Liver (tissue), 9 donors: ENCODE data around the gene EPX. TPM values are rescaled to one million over a fixed set of nuclear protein-coding genes. Genes with fewer than 3 reads are reported as not detected.

Source experiments
- DNase-seq: peaks from one replicate; pipeline ENCODE4 v3.0.0-alpha.2; 2017; ENCODE audit warnings: low spot score
- H3K27ac ChIP-seq, 2 donors: one replicate each; pipeline ENCODE4 v1.7.0; 2013; ENCODE audit warnings: inconsistent platforms in 2 of 2, low read length in 2 of 2, control low read depth in 1 of 2, low read depth in 1 of 2, mild to moderate bottlenecking in 1 of 2
- H3K27me3 ChIP-seq, 4 donors: one replicate each; pipeline versions ENCODE4 v1.6.1 to v1.7.0; 2013; ENCODE audit warnings: low read length in 3 of 4, inconsistent platforms in 1 of 4, mild to moderate bottlenecking in 1 of 4, moderate library complexity in 1 of 4; ENCODE audit not compliant: control insufficient read depth in 4 of 4, insufficient read depth in 4 of 4
- H3K36me3 ChIP-seq, 4 donors: one replicate each; pipeline versions ENCODE4 v1.6.1 to v1.7.0; 2013; ENCODE audit warnings: low read length in 3 of 4, mild to moderate bottlenecking in 3 of 4, low read depth in 1 of 4, moderate library complexity in 1 of 4; ENCODE audit not compliant: control insufficient read depth in 4 of 4, insufficient read depth in 3 of 4
- H3K4me1 ChIP-seq, 4 donors: one replicate each; pipeline versions ENCODE4 v1.6.1 to v1.7.0; 2013; ENCODE audit warnings: low read length in 3 of 4, mild to moderate bottlenecking in 3 of 4, moderate library complexity in 1 of 4; ENCODE audit not compliant: control insufficient read depth in 4 of 4, insufficient read depth in 4 of 4
- H3K4me3 ChIP-seq, 3 donors: one replicate each; pipeline versions ENCODE4 v1.6.1 to v1.7.0; 2013; ENCODE audit warnings: low read length in 3 of 3, control low read depth in 1 of 3, low read depth in 1 of 3, mild to moderate bottlenecking in 1 of 3
- H3K9ac ChIP-seq, 2 donors: one replicate each; pipeline ENCODE4 v1.7.0; 2013; ENCODE audit warnings: low read length in 2 of 2, mild to moderate bottlenecking in 2 of 2, moderate library complexity in 2 of 2, control low read depth in 1 of 2, low read depth in 1 of 2
- H3K9me3 ChIP-seq, 4 donors: one replicate each; pipeline versions ENCODE4 v1.6.1 to v1.7.0; 2013; ENCODE audit warnings: low read length in 3 of 4; ENCODE audit not compliant: control insufficient read depth in 4 of 4
- ATF3 ChIP-seq: IDR thresholded peaks from 2 replicates; pipeline ENCODE4 v1.6.1; 2016; ENCODE audit warnings: antibody characterized with exemption
- CTCF ChIP-seq: fragments of 150-350 bp; IDR thresholded peaks from 2 replicates; pipeline ENCODE4 v1.5.1; 2017; ENCODE audit warnings: improper control_type of control experiment, low read depth, low read length; ENCODE audit not compliant: missing input control
- EGR1 ChIP-seq, 2 donors: IDR thresholded peaks; 2 replicates each; pipeline ENCODE4 v1.6.1; 2016 to 2018; ENCODE audit warnings: antibody characterized with exemption in 2 of 2, low read depth in 2 of 2
- FOXA1 ChIP-seq: IDR thresholded peaks from 2 replicates; pipeline ENCODE4 v1.6.1; 2016; ENCODE audit warnings: antibody characterized with exemption
- FOXA2 ChIP-seq: IDR thresholded peaks from 2 replicates; pipeline ENCODE4 v1.6.1; 2016; ENCODE audit warnings: antibody characterized with exemption
- GABPA ChIP-seq, 2 donors: IDR thresholded peaks in 1 of 2; conservative IDR thresholded peaks in 1 of 2; 2 replicates each; pipeline ENCODE4 v1.6.1; 2016; ENCODE audit warnings: antibody characterized with exemption in 2 of 2, mild to moderate bottlenecking in 1 of 2, moderate library complexity in 1 of 2
- HNF4A ChIP-seq, 2 donors: conservative IDR thresholded peaks; 2 replicates each; pipeline ENCODE4 v1.6.1; 2016; ENCODE audit warnings: antibody characterized with exemption in 2 of 2, mild to moderate bottlenecking in 2 of 2
- HNF4G ChIP-seq: IDR thresholded peaks from 2 replicates; pipeline ENCODE4 v1.6.1; 2016; ENCODE audit warnings: antibody characterized with exemption
- JUND ChIP-seq, 2 donors: IDR thresholded peaks; 2 replicates each; pipeline ENCODE4 v1.6.1; 2016; ENCODE audit warnings: antibody characterized with exemption in 2 of 2
- MAX ChIP-seq: IDR thresholded peaks from 2 replicates; pipeline ENCODE4 v1.6.1; 2016; ENCODE audit warnings: antibody characterized with exemption
- NR2F2 ChIP-seq: IDR thresholded peaks from 2 replicates; pipeline ENCODE4 v1.6.1; 2016; ENCODE audit warnings: antibody characterized with exemption
- RAD21 ChIP-seq, 2 donors: IDR thresholded peaks; 2 replicates each; pipeline ENCODE4 v1.6.1; 2016; ENCODE audit warnings: antibody characterized with exemption in 2 of 2, mild to moderate bottlenecking in 2 of 2
- REST ChIP-seq: IDR thresholded peaks from 2 replicates; pipeline ENCODE4 v1.6.1; 2016; ENCODE audit warnings: antibody characterized with exemption, mild to moderate bottlenecking
- RXRA ChIP-seq, 2 donors: IDR thresholded peaks; 2 replicates each; pipeline ENCODE4 v1.6.1; 2017 to 2018; ENCODE audit warnings: antibody characterized with exemption in 2 of 2, mild to moderate bottlenecking in 1 of 2
- SP1 ChIP-seq: IDR thresholded peaks from 2 replicates; pipeline ENCODE4 v1.6.1; 2018; ENCODE audit warnings: antibody characterized with exemption, mild to moderate bottlenecking
- TAF1 ChIP-seq: conservative IDR thresholded peaks from 2 replicates; pipeline ENCODE4 v1.6.1; 2016; ENCODE audit warnings: antibody characterized with exemption, mild to moderate bottlenecking
- YY1 ChIP-seq: IDR thresholded peaks from 2 replicates; pipeline ENCODE4 v1.6.1; 2016; ENCODE audit warnings: antibody characterized with exemption, mild to moderate bottlenecking
- ZBTB33 ChIP-seq: IDR thresholded peaks from 2 replicates; pipeline ENCODE4 v1.6.1; 2016; ENCODE audit warnings: antibody characterized with exemption
- WGBS: extraction: QIAGEN DNeasy Blood & Tissue Kit; methylation state at CpG from one replicate; pipeline ENCODE4 v1.1.7; 2013; 5-methylcytosine and 5-hydroxymethylcytosine counted together
- polyA plus RNA-seq, 2 donors: library from polyadenylated mRNA; stranded (reverse) in 1 of 2; unstranded in 1 of 2; fragments of 200-250 nt in 1 of 2; fragments of >200 nt in 1 of 2; fragmentation: Nextera tagmentation in 1 of 2; extraction: Ambion mirVana in 1 of 2; gene quantifications; one replicate each; pipeline versions ENCODE4 v1.2.1 to v1.2.3, GENCODE V29; 2013 to 2015
- total RNA-seq, 2 donors: library from RNA; depleted of rRNA; stranded (reverse); fragments of >200 nt; gene quantifications; one replicate each; pipeline ENCODE4 v1.2.3, GENCODE V29; 2014
- donor health status: healthy.
- donor health status: healthy.
- donor health status: healthy.
- donor health status: healthy.
- donor health status: healthy.

The EPX gene
- total and polyA plus RNA-seq, 4 donors: 0.09 to 10.0 TPM; not detected in 2

GRCh38 chr17:58186591-58186990 lies 5.9 kb upstream of the EPX start:
- Histone ChIP-seq H3K9ac (no peak overlapping the region), H3K4me1 (no peaks in the 10 kb centered on the region), H3K27ac (no peak overlapping the region), H3K36me3 (no peaks in the 10 kb centered on the region), H3K27me3 (peaks cover 0 to 5% (median 0%) of the 10 kb centered on the region in 4 donors), H3K9me3 (no peaks in the 10 kb centered on the region), H3K4me3 (no peak overlapping the region)
- no peak for DNase-seq
- no peak for TF ChIP-seq ATF3
- TF ChIP-seq YY1: no peak
- no peak for TF ChIP-seq NR2F2
- TF ChIP-seq MAX: no peak
- no peak for TF ChIP-seq RAD21 (IDR thresholded peaks at IDR 0.05)
- TF ChIP-seq FOXA2: no peak
- TF ChIP-seq SP1: no peak
- no peak for TF ChIP-seq HNF4A (conservative IDR thresholded peaks at IDR 0.05)
- TF ChIP-seq REST: no peak
- no peak for TF ChIP-seq RXRA (IDR thresholded peaks at IDR 0.05)
- TF ChIP-seq TAF1: no peak
- no peak for TF ChIP-seq GABPA (IDR thresholded peaks at IDR 0.05 in 1 of 2, conservative IDR thresholded peaks at IDR 0.05 in 1 of 2)
- TF ChIP-seq ZBTB33: no peak
- no peak for TF ChIP-seq EGR1 (IDR thresholded peaks at IDR 0.05; ENCODE audit: low read depth in 2 of 2)
- TF ChIP-seq HNF4G: no peak
- no peak for TF ChIP-seq JUND (IDR thresholded peaks at IDR 0.05)
- no peak for TF ChIP-seq CTCF
- no peak for TF ChIP-seq FOXA1
- WGBS: 87% methylated on average over 4 of the region's 4 CpGs
